SU-DHL-6 (cell line): ENCODE data around the gene PTPRN2.

ENCODE experiments used
- H2AFZ ChIP-seq: fragments of 200-600 bp; sonication (generic); 2 replicates; pipeline ENCODE4 v1.6.1; 2014; ENCODE audit warnings: low read depth, mild to moderate bottlenecking, moderate library complexity, mixed read lengths, antibody characterized with exemption, low read length; ENCODE audit not compliant: severe bottlenecking
- H3F3A ChIP-seq: fragments of 200-600 bp; shearing (Covaris generic); 2 replicates; pipeline ENCODE4 v1.6.0; 2016; ENCODE audit warnings: antibody characterized with exemption, mild to moderate bottlenecking; ENCODE audit not compliant: insufficient read depth
- H3K27ac ChIP-seq: fragments of 200-600 bp; sonication (generic); 2 replicates; pipeline ENCODE4 v1.5.1; 2016; ENCODE audit warnings: low read depth, mild to moderate bottlenecking, low read length, moderate library complexity, mixed read lengths
- H3K27me3 ChIP-seq: fragments of 200-600 bp; sonication (generic), shearing (Covaris generic); 2 replicates; pipeline ENCODE4 v1.6.0; 2014; ENCODE audit warnings: mild to moderate bottlenecking, low read length
- H3K36me3 ChIP-seq: fragments of 200-600 bp; sonication (generic); 2 replicates; pipeline ENCODE4 v1.6.1; 2014; ENCODE audit warnings: mild to moderate bottlenecking, low read length, mixed read lengths
- H3K4me2 ChIP-seq: fragments of 300-600, 200-600 bp; shearing (Covaris generic), sonication (generic); 2 replicates; pipeline ENCODE4 v1.6.0; 2014; ENCODE audit warnings: low read length, low read depth, mild to moderate bottlenecking; ENCODE audit not compliant: poor library complexity, severe bottlenecking
- H3K4me3 ChIP-seq: fragments of 200-600 bp; sonication (generic); 2 replicates; pipeline ENCODE4 v1.5.1; 2014; ENCODE audit warnings: antibody characterized with exemption, low read length, mild to moderate bottlenecking, mixed read lengths; ENCODE audit not compliant: insufficient read depth, poor library complexity, severe bottlenecking
- H3K79me2 ChIP-seq: fragments of 200-600 bp; sonication (generic); 2 replicates; pipeline ENCODE4 v1.6.1; 2014; ENCODE audit warnings: mild to moderate bottlenecking, low read length, moderate library complexity; ENCODE audit not compliant: insufficient read depth
- H3K9ac ChIP-seq: fragments of 200-600 bp; sonication (generic); 2 replicates; pipeline ENCODE4 v1.7.0; 2014; ENCODE audit warnings: mild to moderate bottlenecking, low read length
- H3K9me2 ChIP-seq: fragments of 200-600 bp; sonication (generic); replicated peaks from 2 replicates; pipeline ENCODE4 v1.6.1; 2014; ENCODE audit warnings: low read length; ENCODE audit not compliant: insufficient read depth
- H3K9me3 ChIP-seq: fragments of 200-600 bp; sonication (generic); 2 replicates; pipeline ENCODE4 v1.6.1; 2014; ENCODE audit warnings: low read length, mixed read lengths; ENCODE audit not compliant: insufficient read depth
- H4K20me1 ChIP-seq: fragments of 200-600 bp; sonication (generic); 2 replicates; pipeline ENCODE4 v1.6.1; 2014; ENCODE audit warnings: low read depth, mild to moderate bottlenecking, antibody characterized with exemption, low read length, moderate library complexity, mixed read lengths
- CTCF ChIP-seq: fragments of 200-600 bp; sonication (generic); IDR thresholded peaks from one replicate; pipeline ENCODE4 v1.5.1; 2017; ENCODE audit warnings: antibody characterized with exemption, mild to moderate bottlenecking, low read length, moderate library complexity; ENCODE audit not compliant: insufficient read depth, poor library complexity, severe bottlenecking
- EZH2phosphoT487 ChIP-seq: fragments of 200-600 bp; sonication (generic), shearing (Covaris generic); conservative IDR thresholded peaks from 2 replicates; pipeline ENCODE4 v1.6.1; 2018; ENCODE audit warnings: mild to moderate bottlenecking, antibody characterized with exemption, low read length, moderate library complexity, mixed read lengths

The PTPRN2 gene

DNA sequence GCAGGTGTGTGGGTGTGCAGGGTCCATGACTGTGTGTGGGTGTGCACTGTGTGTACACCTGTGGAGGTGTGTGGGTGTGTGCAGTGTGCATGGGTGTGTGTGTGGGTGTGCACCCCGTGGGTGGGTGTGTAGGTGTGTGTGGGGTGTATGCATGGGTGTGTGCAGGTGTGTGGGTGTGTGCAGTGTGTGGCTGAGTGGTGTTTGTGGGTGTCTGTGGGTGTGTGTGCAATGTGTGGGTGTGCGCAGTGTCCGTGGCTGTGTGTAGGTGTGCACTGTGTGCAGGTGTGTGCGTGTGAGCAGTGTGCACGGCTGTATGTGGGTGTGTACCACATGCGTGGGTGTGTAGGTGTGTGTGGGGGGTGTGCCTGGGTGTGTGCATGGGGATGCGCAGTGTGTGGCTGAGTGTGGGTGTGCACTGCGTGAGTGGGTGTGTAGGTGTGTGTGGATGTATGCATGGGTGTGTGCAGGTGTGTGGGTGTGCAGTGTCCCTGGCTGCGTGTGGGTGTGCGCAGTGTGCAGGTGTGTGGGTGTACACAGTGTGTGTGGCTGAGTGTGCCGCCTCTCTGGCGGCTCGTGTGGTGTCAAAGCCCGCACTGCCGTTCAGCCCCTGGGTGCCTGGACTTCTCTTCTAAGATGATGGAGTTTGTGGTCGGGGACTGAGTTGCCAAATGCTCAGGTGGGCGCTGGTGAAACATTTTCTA lies 1042.5 kb downstream of the PTPRN2 start:
- Histone ChIP-seq H3K9me2 (no peaks in the 10 kb centered on the region), H3K79me2 (no peaks in the 10 kb centered on the region), H3K4me2 (no peak overlapping the region), H4K20me1 (no peaks in the 10 kb centered on the region), H3F3A (no peaks in the 10 kb centered on the region), H3K36me3 (no peaks in the 10 kb centered on the region), H3K4me3 (no peak overlapping the region), H3K27ac (no peak overlapping the region), H3K27me3 (no peaks in the 10 kb centered on the region), H2AFZ (no peak overlapping the region), H3K9ac (no peak overlapping the region), H3K9me3 (no peaks in the 10 kb centered on the region)
- TF ChIP-seq EZH2phosphoT487 (no peak), CTCF (no peak)

- Histone ChIP-seq H3K9me2 (no peaks in the 10 kb centered on the region), H4K20me1 (no peaks in the 10 kb centered on the region), H2AFZ (no peak overlapping the region), H3F3A (no peaks in the 10 kb centered on the region), H3K4me2 (no peak overlapping the region), H3K9ac (no peak overlapping the region), H3K27me3 (no peaks in the 10 kb centered on the region), H3K4me3 (no peak overlapping the region), H3K79me2 (no peaks in the 10 kb centered on the region), H3K36me3 (no peaks in the 10 kb centered on the region), H3K27ac (no peak overlapping the region), H3K9me3 (no peaks in the 10 kb centered on the region)
- TF ChIP-seq CTCF (no peak), EZH2phosphoT487 (no peak)
These were observed 1043.4 kb downstream of the PTPRN2 start for GRCh38 chr7:157544226-157544625.

DNA sequence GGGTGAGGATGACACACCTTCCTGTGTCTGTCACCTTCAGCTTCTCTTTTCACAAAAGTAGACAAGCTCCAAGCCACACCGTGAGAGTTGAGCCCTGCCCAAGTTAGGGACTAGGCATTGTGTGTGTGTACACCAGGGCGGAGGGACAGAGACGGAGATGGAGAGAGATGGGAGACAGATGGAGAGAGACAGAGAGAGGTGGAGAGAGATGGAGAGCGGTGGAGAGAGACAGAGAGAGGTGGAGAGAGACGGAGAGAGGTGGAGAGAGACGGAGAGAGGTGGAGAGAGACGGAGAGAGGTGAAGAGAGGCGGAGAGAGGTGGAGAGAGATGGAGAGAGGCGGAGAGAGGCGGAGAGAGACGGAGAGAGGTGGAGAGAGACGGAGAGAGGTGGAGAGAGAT lies 1043.8 kb downstream of the PTPRN2 start:
- no peaks in the 10 kb centered on the region for H3K27me3 ChIP-seq

More for the DNA sequence above, 1043.8 kb downstream of the PTPRN2 start:
- Histone ChIP-seq H3K9ac (no peak overlapping the region), H3F3A (no peaks in the 10 kb centered on the region), H4K20me1 (no peaks in the 10 kb centered on the region), H3K36me3 (no peaks in the 10 kb centered on the region), H3K9me2 (no peaks in the 10 kb centered on the region), H3K4me2 (no peak overlapping the region), H2AFZ (no peak overlapping the region), H3K9me3 (no peaks in the 10 kb centered on the region), H3K27ac (no peak overlapping the region), H3K4me3 (no peak overlapping the region), H3K79me2 (no peaks in the 10 kb centered on the region)
- TF ChIP-seq EZH2phosphoT487: no peak
- TF ChIP-seq CTCF: no peak
